H1 (cell line): ENCODE data around the gene EPG5. TPM values are rescaled to one million over a fixed set of nuclear protein-coding genes. Genes with fewer than 3 reads are reported as not detected.

Experiments
- EGR1 ChIP-seq: IDR thresholded peaks from 2 replicates; pipeline ENCODE4 v1.6.1; 2011; ENCODE audit warnings: low read depth, low read length, borderline replicate concordance
- FOSL1 ChIP-seq: IDR thresholded peaks from 2 replicates; pipeline ENCODE4 v1.6.1; 2011; ENCODE audit warnings: mild to moderate bottlenecking, low read depth, low read length, moderate library complexity; ENCODE audit not compliant: insufficient read depth
- MAFK ChIP-seq: IDR thresholded peaks from 2 replicates; pipeline ENCODE4 v1.6.1; 2012; ENCODE audit warnings: low read depth, mild to moderate bottlenecking, improper control_type of control experiment, low read length
- NRF1 ChIP-seq: IDR thresholded peaks from 2 replicates; pipeline ENCODE4 v1.6.1; 2011; ENCODE audit warnings: mild to moderate bottlenecking, low read depth, low read length, improper control_type of control experiment
- PHF8 ChIP-seq: fragments of 200-600 bp; sonication (generic); conservative IDR thresholded peaks from 2 replicates; pipeline ENCODE4 v1.7.1; 2012; ENCODE audit warnings: low read depth, mild to moderate bottlenecking, inconsistent platforms, low read length, moderate library complexity
- POU5F1 ChIP-seq: IDR thresholded peaks from 2 replicates; pipeline ENCODE4 v1.6.1; 2011; ENCODE audit warnings: low read depth, mild to moderate bottlenecking, low read length, moderate library complexity
- SP1 ChIP-seq: IDR thresholded peaks from 2 replicates; pipeline ENCODE4 v1.6.1; 2011; ENCODE audit warnings: low read depth, low read length
- TBP ChIP-seq: IDR thresholded peaks from 2 replicates; pipeline ENCODE4 v1.6.1; 2011; ENCODE audit warnings: low read depth, low read length, improper control_type of control experiment
- ZNF274 ChIP-seq: IDR thresholded peaks from 2 replicates; pipeline ENCODE4 v1.7.0; 2012; ENCODE audit warnings: low read length, borderline replicate concordance; ENCODE audit errors: extremely low read depth
- polyA plus RNA-seq, 7 experiments: library from polyadenylated mRNA; depleted of rRNA in 3 of 7; stranded (reverse) in 5 of 7; unstranded in 2 of 7; fragments of >200 nt in 5 of 7; fragments of 200-250 nt in 2 of 7; gene quantifications; 1 replicate in 5 of 7; 2 replicates in 1 of 7; 4 replicates in 1 of 7; pipeline versions ENCODE4 v1.2.1 to v1.2.3, GENCODE V29; 2011 to 2013; ENCODE audit warnings: missing spikeins in 2 of 7, mixed read lengths in 2 of 7
- total RNA-seq: library from RNA; stranded (reverse); fragmentation: NEBNext Ultra II Directional; extraction: Animal tissue kit (Norgen Biotek cat#: 25700); gene quantifications from 2 replicates; pipeline ENCODE4 v1.2.1, GENCODE V29; 2021
- TF ChIP-seq, protein P1 (sequence below): fragments of 300-600 bp; sonication (generic); IDR thresholded peaks from 2 replicates; pipeline ENCODE4 v1.7.1; 2012; ENCODE audit warnings: low read length, moderate library complexity, mild to moderate bottlenecking, inconsistent platforms; ENCODE audit not compliant: insufficient replicate concordance
- TF ChIP-seq, protein P2 (sequence below): IDR thresholded peaks from 2 replicates; pipeline ENCODE4 v1.6.1; 2012; ENCODE audit warnings: low read length, inconsistent platforms

EPG5 gene
- total and polyA plus RNA-seq, 2 of the 8 experiments (the other 6 are each of a cell fraction or from before 2014, with no cell fraction given): 14.1 to 18.3 TPM

- TF ChIP-seq, protein P1, sequence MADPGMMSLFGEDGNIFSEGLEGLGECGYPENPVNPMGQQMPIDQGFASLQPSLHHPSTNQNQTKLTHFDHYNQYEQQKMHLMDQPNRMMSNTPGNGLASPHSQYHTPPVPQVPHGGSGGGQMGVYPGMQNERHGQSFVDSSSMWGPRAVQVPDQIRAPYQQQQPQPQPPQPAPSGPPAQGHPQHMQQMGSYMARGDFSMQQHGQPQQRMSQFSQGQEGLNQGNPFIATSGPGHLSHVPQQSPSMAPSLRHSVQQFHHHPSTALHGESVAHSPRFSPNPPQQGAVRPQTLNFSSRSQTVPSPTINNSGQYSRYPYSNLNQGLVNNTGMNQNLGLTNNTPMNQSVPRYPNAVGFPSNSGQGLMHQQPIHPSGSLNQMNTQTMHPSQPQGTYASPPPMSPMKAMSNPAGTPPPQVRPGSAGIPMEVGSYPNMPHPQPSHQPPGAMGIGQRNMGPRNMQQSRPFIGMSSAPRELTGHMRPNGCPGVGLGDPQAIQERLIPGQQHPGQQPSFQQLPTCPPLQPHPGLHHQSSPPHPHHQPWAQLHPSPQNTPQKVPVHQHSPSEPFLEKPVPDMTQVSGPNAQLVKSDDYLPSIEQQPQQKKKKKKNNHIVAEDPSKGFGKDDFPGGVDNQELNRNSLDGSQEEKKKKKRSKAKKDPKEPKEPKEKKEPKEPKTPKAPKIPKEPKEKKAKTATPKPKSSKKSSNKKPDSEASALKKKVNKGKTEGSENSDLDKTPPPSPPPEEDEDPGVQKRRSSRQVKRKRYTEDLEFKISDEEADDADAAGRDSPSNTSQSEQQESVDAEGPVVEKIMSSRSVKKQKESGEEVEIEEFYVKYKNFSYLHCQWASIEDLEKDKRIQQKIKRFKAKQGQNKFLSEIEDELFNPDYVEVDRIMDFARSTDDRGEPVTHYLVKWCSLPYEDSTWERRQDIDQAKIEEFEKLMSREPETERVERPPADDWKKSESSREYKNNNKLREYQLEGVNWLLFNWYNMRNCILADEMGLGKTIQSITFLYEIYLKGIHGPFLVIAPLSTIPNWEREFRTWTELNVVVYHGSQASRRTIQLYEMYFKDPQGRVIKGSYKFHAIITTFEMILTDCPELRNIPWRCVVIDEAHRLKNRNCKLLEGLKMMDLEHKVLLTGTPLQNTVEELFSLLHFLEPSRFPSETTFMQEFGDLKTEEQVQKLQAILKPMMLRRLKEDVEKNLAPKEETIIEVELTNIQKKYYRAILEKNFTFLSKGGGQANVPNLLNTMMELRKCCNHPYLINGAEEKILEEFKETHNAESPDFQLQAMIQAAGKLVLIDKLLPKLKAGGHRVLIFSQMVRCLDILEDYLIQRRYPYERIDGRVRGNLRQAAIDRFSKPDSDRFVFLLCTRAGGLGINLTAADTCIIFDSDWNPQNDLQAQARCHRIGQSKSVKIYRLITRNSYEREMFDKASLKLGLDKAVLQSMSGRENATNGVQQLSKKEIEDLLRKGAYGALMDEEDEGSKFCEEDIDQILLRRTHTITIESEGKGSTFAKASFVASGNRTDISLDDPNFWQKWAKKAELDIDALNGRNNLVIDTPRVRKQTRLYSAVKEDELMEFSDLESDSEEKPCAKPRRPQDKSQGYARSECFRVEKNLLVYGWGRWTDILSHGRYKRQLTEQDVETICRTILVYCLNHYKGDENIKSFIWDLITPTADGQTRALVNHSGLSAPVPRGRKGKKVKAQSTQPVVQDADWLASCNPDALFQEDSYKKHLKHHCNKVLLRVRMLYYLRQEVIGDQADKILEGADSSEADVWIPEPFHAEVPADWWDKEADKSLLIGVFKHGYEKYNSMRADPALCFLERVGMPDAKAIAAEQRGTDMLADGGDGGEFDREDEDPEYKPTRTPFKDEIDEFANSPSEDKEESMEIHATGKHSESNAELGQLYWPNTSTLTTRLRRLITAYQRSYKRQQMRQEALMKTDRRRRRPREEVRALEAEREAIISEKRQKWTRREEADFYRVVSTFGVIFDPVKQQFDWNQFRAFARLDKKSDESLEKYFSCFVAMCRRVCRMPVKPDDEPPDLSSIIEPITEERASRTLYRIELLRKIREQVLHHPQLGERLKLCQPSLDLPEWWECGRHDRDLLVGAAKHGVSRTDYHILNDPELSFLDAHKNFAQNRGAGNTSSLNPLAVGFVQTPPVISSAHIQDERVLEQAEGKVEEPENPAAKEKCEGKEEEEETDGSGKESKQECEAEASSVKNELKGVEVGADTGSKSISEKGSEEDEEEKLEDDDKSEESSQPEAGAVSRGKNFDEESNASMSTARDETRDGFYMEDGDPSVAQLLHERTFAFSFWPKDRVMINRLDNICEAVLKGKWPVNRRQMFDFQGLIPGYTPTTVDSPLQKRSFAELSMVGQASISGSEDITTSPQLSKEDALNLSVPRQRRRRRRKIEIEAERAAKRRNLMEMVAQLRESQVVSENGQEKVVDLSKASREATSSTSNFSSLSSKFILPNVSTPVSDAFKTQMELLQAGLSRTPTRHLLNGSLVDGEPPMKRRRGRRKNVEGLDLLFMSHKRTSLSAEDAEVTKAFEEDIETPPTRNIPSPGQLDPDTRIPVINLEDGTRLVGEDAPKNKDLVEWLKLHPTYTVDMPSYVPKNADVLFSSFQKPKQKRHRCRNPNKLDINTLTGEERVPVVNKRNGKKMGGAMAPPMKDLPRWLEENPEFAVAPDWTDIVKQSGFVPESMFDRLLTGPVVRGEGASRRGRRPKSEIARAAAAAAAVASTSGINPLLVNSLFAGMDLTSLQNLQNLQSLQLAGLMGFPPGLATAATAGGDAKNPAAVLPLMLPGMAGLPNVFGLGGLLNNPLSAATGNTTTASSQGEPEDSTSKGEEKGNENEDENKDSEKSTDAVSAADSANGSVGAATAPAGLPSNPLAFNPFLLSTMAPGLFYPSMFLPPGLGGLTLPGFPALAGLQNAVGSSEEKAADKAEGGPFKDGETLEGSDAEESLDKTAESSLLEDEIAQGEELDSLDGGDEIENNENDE: no peak
- TF ChIP-seq ZNF274 (no peak), PHF8 (no peak), MAFK (no peak), FOSL1 (no peak), NRF1 (no peak), EGR1 (no peak), SP1 (no peak), TBP (no peak), POU5F1 (no peak)
- TF ChIP-seq, protein P2, sequence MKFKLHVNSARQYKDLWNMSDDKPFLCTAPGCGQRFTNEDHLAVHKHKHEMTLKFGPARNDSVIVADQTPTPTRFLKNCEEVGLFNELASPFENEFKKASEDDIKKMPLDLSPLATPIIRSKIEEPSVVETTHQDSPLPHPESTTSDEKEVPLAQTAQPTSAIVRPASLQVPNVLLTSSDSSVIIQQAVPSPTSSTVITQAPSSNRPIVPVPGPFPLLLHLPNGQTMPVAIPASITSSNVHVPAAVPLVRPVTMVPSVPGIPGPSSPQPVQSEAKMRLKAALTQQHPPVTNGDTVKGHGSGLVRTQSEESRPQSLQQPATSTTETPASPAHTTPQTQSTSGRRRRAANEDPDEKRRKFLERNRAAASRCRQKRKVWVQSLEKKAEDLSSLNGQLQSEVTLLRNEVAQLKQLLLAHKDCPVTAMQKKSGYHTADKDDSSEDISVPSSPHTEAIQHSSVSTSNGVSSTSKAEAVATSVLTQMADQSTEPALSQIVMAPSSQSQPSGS: no peak
Measured at GRCh38 chr18:45817543-45817942, 149.6 kb downstream of the EPG5 start (continued).
